KMS-11 (cell line): ENCODE measurements around the gene PKLR.

Experiments
- H2AFZ ChIP-seq: fragments of 200-600 bp; sonication (generic); 2 replicates; pipeline ENCODE4 v1.6.1; 2016; ENCODE audit warnings: antibody characterized with exemption, mixed run types, low read depth
- H3K27ac ChIP-seq: fragments of 200-600 bp; sonication (generic); 2 replicates; pipeline ENCODE4 v1.6.1; 2016; ENCODE audit warnings: mild to moderate bottlenecking, mixed run types
- H3K27me3 ChIP-seq: fragments of 200-600 bp; sonication (generic); 2 replicates; pipeline ENCODE4 v1.6.1; 2017; ENCODE audit warnings: mild to moderate bottlenecking, low read depth, mixed run types, moderate library complexity; ENCODE audit not compliant: insufficient read depth
- H3K36me3 ChIP-seq: fragments of 200-600 bp; sonication (generic); 2 replicates; pipeline ENCODE4 v1.6.1; 2017; ENCODE audit warnings: mild to moderate bottlenecking, mixed run types; ENCODE audit not compliant: insufficient read depth
- H3K4me1 ChIP-seq: fragments of 200-600 bp; sonication (generic); 2 replicates; pipeline ENCODE4 v1.6.1; 2016; ENCODE audit warnings: mild to moderate bottlenecking, low read depth, mixed run types; ENCODE audit not compliant: poor library complexity, severe bottlenecking
- H3K4me2 ChIP-seq: fragments of 200-600 bp; sonication (generic); 2 replicates; pipeline ENCODE4 v1.7.0; 2016; ENCODE audit warnings: mild to moderate bottlenecking, mixed run types
- H3K4me3 ChIP-seq: fragments of 200-600 bp; sonication (generic); IDR thresholded peaks from 2 replicates; pipeline ENCODE4 v1.6.1; 2017; ENCODE audit warnings: low read depth, low read length, mixed read lengths; ENCODE audit not compliant: insufficient read depth
- H3K79me2 ChIP-seq: fragments of 200-600 bp; sonication (generic); 2 replicates; pipeline ENCODE4 v1.6.1; 2016; ENCODE audit warnings: low read depth, mixed run types; ENCODE audit not compliant: insufficient read depth
- H3K9ac ChIP-seq: fragments of 200-600 bp; sonication (generic); 2 replicates; pipeline ENCODE4 v1.6.1; 2016; ENCODE audit warnings: mild to moderate bottlenecking, mixed run types
- H4K20me1 ChIP-seq: fragments of 200-600 bp; sonication (generic); 2 replicates; pipeline ENCODE4 v1.6.1; 2016; ENCODE audit warnings: mild to moderate bottlenecking, mixed run types; ENCODE audit not compliant: insufficient read depth
- CTCF ChIP-seq: fragments of 200-600 bp; sonication (generic); conservative IDR thresholded peaks from 2 replicates; pipeline ENCODE4 v1.6.1; 2017; ENCODE audit warnings: low read depth, mild to moderate bottlenecking, antibody characterized with exemption, low read length, moderate library complexity, mixed read lengths

PKLR gene

GRCh38 chr1:155266553-155266952 is 34.7 kb downstream of the PKLR start:
- no peak overlapping the region for H3K4me2 ChIP-seq
- H3K9ac ChIP-seq, result no peak overlapping the region
- H3K79me2 ChIP-seq, result peaks cover 22% of the 10 kb centered on the region
- no peaks in the 10 kb centered on the region for H3K27me3 ChIP-seq
- peak overlapping the region; percentile 1; the same call in 1 of the 2 replicates for H3K27ac ChIP-seq
- no peak for TF ChIP-seq CTCF
- H3K4me1 ChIP-seq, result peaks cover 8% of the 10 kb centered on the region
- no peak overlapping the region for H3K4me3 ChIP-seq
- H4K20me1 ChIP-seq, result no peaks in the 10 kb centered on the region
- no peak overlapping the region for H2AFZ ChIP-seq
- H3K36me3 ChIP-seq, result peaks cover 53% of the 10 kb centered on the region; the same call in 1 of the 2 replicates

- Histone ChIP-seq H3K36me3 (peaks cover 28% of the 10 kb centered on the region; the same call in 1 of the 2 replicates), H3K4me1 (peaks cover 18% of the 10 kb centered on the region), H3K27ac (no peak overlapping the region), H3K79me2 (peaks cover 20% of the 10 kb centered on the region), H3K4me3 (no peak overlapping the region), H4K20me1 (no peaks in the 10 kb centered on the region), H3K27me3 (no peaks in the 10 kb centered on the region), H3K4me2 (peak overlapping the region; percentile 98; the same call in 1 of the 2 replicates), H2AFZ (no peak overlapping the region; the same call in 1 of the 2 replicates), H3K9ac (no peak overlapping the region; the same call in 1 of the 2 replicates)
- TF ChIP-seq CTCF, result no peak
These were observed 38.2 kb downstream of the PKLR start for GRCh38 chr1:155263067-155263466.

GRCh38 chr1:155261852-155262673 is 39.2 kb downstream of the PKLR start, which contains the start of gene SCAMP3:
Gene SCAMP3, minus strand, starts transcription at chr1:155262360. Its CDS starts 209 bp downstream, at chr1:155262151.
- Histone ChIP-seq H3K27ac (peak within 1 kb of the TSS; percentile 33), H2AFZ (peak within 1 kb of the TSS; percentile 74), H3K36me3 (peaks cover 19% of the 10 kb centered on the region; the same call in 1 of the 2 replicates)

GRCh38 chr1:155261493-155261851 is 39.8 kb downstream of the PKLR start:
- H3K79me2 ChIP-seq, result peaks cover 20% of the 10 kb centered on the region
- no peaks in the 10 kb centered on the region for H3K27me3 ChIP-seq
- no peaks in the 10 kb centered on the region for H4K20me1 ChIP-seq
- no peak for TF ChIP-seq CTCF
- H3K4me2 ChIP-seq, result peak overlapping the region; percentile 98
- H3K9ac ChIP-seq, result peak overlapping the region; percentile 68
- peaks cover 19% of the 10 kb centered on the region; the same call in 1 of the 2 replicates for H3K36me3 ChIP-seq
- peak overlapping the region; percentile 74 for H2AFZ ChIP-seq
- H3K4me3 ChIP-seq, result peak overlapping the region; percentile 100
- H3K4me1 ChIP-seq, result peaks cover 18% of the 10 kb centered on the region
- H3K27ac ChIP-seq, result peak overlapping the region; percentile 33; the same call in 1 of the 2 replicates

More at GRCh38 chr1:155261852-155262673, 39.2 kb downstream of the PKLR start, which contains the start of gene SCAMP3:
- Histone ChIP-seq H3K4me2 (peak within 1 kb of the TSS; percentile 98), H3K79me2 (peaks cover 20% of the 10 kb centered on the region), H3K4me3 (peak within 1 kb of the TSS; percentile 100), H4K20me1 (no peaks in the 10 kb centered on the region), H3K27me3 (no peaks in the 10 kb centered on the region), H3K4me1 (peaks cover 18% of the 10 kb centered on the region), H3K9ac (peak within 1 kb of the TSS; percentile 68)
- TF ChIP-seq CTCF, result 0 out of 2 replicates have a peak, but pooled peaks have one; percentile 7
